ENCODE measurements around the gene FANCL.

GRCh38 chr2:58194458-58194857, 46.7 kb downstream of the FANCL start:
- no peak for TF ChIP-seq ZNF512 (tag; IDR thresholded peaks at IDR 0.05)
- TF ChIP-seq RUNX1 (IDR thresholded peaks at IDR 0.05; ENCODE audit: low read depth), result no peak
- TF ChIP-seq HDAC3 (IDR thresholded peaks at IDR 0.05; ENCODE audit: borderline replicate concordance, partially characterized antibody), result no peak
- TF ChIP-seq HBP1 (CRISPR knock-in tag; IDR thresholded peaks at IDR 0.05), result no peak
- TF ChIP-seq GABPB1 (CRISPR knock-in tag; IDR thresholded peaks at IDR 0.05), result no peak
- TF ChIP-seq RBM17 (IDR thresholded peaks at IDR 0.05; ENCODE audit: borderline replicate concordance, low read depth, low read length), result no peak
- no peak for TF ChIP-seq STAT5B (CRISPR knock-in tag; IDR thresholded peaks at IDR 0.05)
- no peak for TF ChIP-seq SPI1 (IDR thresholded peaks at IDR 0.05; ENCODE audit: borderline replicate concordance, low read depth, low read length)
- TF ChIP-seq RCOR1 (IDR thresholded peaks at IDR 0.05; ENCODE audit: borderline replicate concordance in 1 of 2, low read depth in 2 of 2, low read length in 2 of 2), result no peak
- TF ChIP-seq CBX5 (IDR thresholded peaks at IDR 0.05; ENCODE audit: borderline replicate concordance, low read depth), result no peak
- TF ChIP-seq ARHGAP35 (IDR thresholded peaks at IDR 0.05; ENCODE audit: partially characterized antibody), result no peak
- no peak for TF ChIP-seq KDM4B (IDR thresholded peaks at IDR 0.05; ENCODE audit: borderline replicate concordance in 2 of 2, low read depth in 1 of 2)

Measured in K562 (cell line).